NCI-H1694 (cell line): Measurements from ENCODE around the gene MYO1B.

Experiments used
- DNase-seq: peaks from one replicate; lab custom pipeline; 2025; lab: John Stamatoyannopoulos, UW

The MYO1B gene

GRCh38 chr2:191245046-191245868 is at the start of gene MYO1B:
Gene MYO1B, plus strand, starts transcription at chr2:191245404. Its CDS starts 31,492 bp downstream, at chr2:191276896.
- DNase-seq = peak; percentile 38

GRCh38 chr2:191197096-191197495 is 48.1 kb upstream of the MYO1B start:
- no peak for DNase-seq

- DNase-seq = no peak
Observed at GRCh38 chr2:191198271-191198670, 46.9 kb upstream of the MYO1B start.

GRCh38 chr2:191199929-191200512 is 45.2 kb upstream of the MYO1B start:
- DNase-seq = no peak

GRCh38 chr2:191200910-191201309 is 44.3 kb upstream of the MYO1B start:
- DNase-seq = no peak

GRCh38 chr2:191202209-191202721 is 42.9 kb upstream of the MYO1B start:
- DNase-seq = no peak

GRCh38 chr2:191202881-191203397 is 42.3 kb upstream of the MYO1B start:
- no peak for DNase-seq

- no peak for DNase-seq
Observed at GRCh38 chr2:191204433-191204832, 40.8 kb upstream of the MYO1B start.

- DNase-seq = no peak
Observed at GRCh38 chr2:191206613-191207471, 38.4 kb upstream of the MYO1B start.

GRCh38 chr2:191209340-191209739 is 35.9 kb upstream of the MYO1B start:
- DNase-seq = no peak

GRCh38 chr2:191212119-191212518 is 33.1 kb upstream of the MYO1B start:
- DNase-seq = no peak

- no peak for DNase-seq
Observed at GRCh38 chr2:191213333-191213732, 31.9 kb upstream of the MYO1B start.

- no peak for DNase-seq
Observed at GRCh38 chr2:191215230-191215629, 30.0 kb upstream of the MYO1B start.

- DNase-seq = no peak
Observed at GRCh38 chr2:191215666-191216065, 29.5 kb upstream of the MYO1B start.

- DNase-seq = no peak
Observed at GRCh38 chr2:191217580-191217979, 27.6 kb upstream of the MYO1B start.

- DNase-seq = peak; percentile 71
Observed at GRCh38 chr2:191218292-191218898, 26.8 kb upstream of the MYO1B start.

- no peak for DNase-seq
Observed at GRCh38 chr2:191220671-191221070, 24.5 kb upstream of the MYO1B start.

- no peak for DNase-seq
Observed at GRCh38 chr2:191221666-191222065, 23.5 kb upstream of the MYO1B start.

GRCh38 chr2:191222507-191222906 is 22.7 kb upstream of the MYO1B start:
- DNase-seq = no peak

- DNase-seq = no peak
Observed at GRCh38 chr2:191222952-191223351, 22.3 kb upstream of the MYO1B start.

- no peak for DNase-seq
Observed at GRCh38 chr2:191225126-191225525, 20.1 kb upstream of the MYO1B start.

GRCh38 chr2:191225690-191226089 is 19.5 kb upstream of the MYO1B start:
- no peak for DNase-seq
